NCI-H187 (cell line): Measurements from ENCODE around the gene WHAMM.
"Not testable (repeated sequence)": the region's sequence is repeated elsewhere in the genome, so short reads cannot be mapped to it uniquely, and the experiment has no call there.

Experiments
- DNase-seq, 2 experiments: peaks; one replicate each; lab custom pipeline; 2025; lab: John Stamatoyannopoulos, UW

Gene WHAMM

GRCh38 chr15:82838096-82838735 is 28.8 kb downstream of the WHAMM start:
- no peak for DNase-seq

- DNase-seq: no peak
Measured at GRCh38 chr15:82839136-82839535, 29.7 kb downstream of the WHAMM start.

DNA sequence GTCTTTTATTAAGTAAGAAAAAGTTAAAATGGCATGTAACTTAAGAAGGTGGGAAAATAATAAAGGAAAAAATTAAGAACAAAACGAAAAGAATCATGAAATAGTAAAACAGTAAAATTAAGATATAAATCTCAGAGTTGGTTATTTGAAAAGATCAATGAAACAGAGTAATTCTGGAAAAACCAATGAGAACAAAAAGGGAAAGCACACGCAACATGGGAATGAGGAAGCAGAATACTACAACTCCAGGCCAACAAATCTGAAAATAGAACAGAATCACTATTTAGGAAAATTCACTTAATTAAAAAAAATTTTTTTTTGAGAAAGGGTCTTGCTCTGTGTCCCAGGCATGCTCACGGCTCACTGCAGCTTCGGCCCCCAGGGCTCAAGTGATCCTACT is 30.7 kb downstream of the WHAMM start:
- DNase-seq: no peak

DNA sequence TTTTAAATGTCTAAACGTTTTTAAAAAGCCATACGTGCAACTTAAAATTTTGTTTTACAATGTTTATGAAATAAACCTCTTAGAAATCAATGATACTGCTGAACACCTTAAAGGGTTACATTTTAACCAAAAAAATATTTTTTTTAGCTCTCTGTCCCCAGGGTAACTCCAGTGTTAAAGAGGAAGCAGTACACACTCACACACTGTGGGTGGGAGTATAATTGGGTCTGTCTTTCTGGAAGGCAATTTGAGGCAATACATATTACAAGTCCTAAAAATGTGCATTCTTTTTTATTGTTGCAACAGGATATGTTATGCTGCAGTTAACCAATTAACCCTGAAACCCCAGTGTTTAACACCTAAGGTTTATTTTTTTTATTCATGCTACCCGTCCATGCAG is 34.1 kb downstream of the WHAMM start:
- no peak for DNase-seq

DNA sequence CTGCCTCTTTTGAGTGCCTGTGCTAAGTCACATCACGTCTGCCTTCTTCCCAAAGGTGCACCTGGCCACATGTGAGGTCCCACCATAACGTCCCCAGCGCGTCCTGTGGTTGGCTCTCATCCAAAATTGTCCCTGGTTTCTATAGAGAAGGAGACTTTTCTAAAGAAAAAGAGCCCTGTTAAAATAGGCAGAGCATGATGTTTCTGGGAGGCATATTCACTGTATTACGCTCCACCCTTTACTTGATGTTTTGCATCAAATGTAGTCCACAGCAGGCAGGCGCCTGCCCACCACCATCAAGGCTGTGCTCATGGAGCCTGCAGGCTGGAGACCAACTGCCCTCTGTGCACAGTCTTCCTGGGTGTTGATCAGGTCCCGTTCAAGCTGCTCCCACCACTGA is 36.3 kb downstream of the WHAMM start:
- DNase-seq: no peak

DNA sequence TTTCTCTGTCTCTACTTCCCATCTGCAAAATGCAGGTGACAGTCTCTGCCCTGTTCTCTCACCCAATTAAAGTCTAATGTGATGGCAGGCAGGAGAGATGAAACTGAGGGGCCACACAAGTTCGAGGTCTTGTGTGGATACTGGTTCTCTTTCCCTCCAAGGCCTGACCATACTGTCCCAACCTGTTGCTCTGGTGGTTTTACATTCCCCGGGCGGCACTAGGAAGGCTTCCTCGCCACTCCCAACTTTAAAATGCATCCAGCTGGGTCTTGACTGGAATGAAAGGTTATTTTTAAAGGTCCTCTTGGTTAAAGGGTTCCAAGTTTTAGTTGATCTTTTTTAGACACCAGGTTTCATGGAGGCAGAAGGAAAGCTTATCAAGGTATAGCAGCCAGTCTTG is 37.2 kb downstream of the WHAMM start:
- no peak for DNase-seq

DNA sequence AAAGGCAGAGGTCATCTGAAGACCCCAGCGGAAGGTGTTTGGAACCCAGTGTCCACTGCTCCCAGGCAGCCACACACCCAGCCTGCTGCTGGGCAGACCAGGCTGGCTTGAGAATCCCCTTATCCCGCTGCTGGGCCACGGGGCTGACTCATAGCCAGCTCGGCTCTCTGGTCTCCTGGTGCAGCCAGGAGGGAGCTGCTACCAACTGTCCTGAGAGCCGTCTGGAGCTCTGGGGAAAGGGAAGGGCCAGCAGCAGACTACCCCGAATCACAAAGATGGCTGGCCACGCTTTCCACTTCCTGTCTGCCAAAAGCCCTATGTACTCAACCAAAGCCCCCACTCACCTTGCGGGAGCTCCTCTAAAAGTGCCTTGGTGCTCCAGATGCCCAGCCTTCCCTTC is 38.3 kb downstream of the WHAMM start:
- no peak for DNase-seq

DNA sequence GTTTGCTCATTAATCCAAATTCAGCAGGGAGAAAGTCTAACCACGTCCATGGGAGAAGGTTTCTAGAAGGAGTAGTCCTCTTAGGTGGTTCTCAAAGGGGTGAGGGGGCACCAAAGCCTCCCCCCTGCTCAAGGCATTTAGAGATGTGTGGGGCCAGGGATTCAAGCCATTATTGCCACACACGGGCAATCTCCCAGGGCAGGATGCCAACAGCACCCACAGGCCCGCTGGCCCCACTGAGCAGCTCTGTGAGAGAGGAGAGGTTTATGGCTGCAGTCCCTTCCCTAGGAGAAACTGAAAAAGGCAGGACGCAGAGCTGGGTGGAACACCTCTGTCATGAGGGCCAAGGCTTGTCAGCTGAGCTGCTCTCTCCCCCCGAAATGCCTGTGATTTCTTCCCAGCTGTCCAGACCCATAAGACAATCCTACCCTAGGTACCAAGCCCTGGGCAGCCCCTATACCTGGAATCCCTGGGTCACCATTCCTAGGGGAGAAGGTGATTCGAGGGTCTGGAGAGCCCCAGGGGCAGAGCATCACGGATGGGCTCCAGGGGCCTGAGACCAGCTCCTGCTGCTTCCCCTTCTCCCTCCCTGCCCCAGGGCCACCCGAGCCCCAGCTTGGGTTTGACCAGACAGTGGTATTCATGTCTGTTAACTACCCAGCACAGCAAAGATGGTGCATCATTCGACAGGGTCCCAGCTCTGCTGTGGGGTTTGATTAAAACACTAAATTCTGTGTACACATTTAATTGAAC is 39.0 kb downstream of the WHAMM start:
- DNase-seq: no peak

GRCh38 chr15:82849556-82850512 is 40.4 kb downstream of the WHAMM start:
- DNase-seq: no peak

DNA sequence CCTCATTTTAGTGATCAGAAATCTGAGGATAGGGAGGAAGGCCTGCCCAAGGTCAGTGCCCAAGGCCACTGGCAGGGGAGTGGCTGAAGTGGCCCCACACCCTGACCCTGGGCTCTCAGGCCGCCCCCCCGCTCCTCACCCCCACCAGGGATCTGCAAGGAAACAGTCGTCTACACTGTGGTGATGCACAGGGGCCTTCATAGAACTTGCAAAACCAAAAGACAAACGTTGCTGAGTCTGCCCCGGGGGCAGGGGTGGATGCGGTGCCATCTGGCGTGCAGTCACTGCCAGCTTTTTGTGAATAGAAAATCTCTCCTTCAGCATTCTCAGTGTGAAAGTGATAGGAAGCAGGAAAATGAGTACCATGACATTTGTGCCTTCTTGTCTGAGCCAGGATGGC is 41.3 kb downstream of the WHAMM start:
- DNase-seq: no peak

- no peak for DNase-seq
Measured at GRCh38 chr15:82851306-82851850, 42.0 kb downstream of the WHAMM start.

- no peak for DNase-seq
Measured at GRCh38 chr15:82851981-82852511, 42.6 kb downstream of the WHAMM start.

GRCh38 chr15:82852941-82853561 is 43.6 kb downstream of the WHAMM start:
- DNase-seq: no peak

GRCh38 chr15:82854554-82854953 is 45.1 kb downstream of the WHAMM start:
- no peak for DNase-seq

DNA sequence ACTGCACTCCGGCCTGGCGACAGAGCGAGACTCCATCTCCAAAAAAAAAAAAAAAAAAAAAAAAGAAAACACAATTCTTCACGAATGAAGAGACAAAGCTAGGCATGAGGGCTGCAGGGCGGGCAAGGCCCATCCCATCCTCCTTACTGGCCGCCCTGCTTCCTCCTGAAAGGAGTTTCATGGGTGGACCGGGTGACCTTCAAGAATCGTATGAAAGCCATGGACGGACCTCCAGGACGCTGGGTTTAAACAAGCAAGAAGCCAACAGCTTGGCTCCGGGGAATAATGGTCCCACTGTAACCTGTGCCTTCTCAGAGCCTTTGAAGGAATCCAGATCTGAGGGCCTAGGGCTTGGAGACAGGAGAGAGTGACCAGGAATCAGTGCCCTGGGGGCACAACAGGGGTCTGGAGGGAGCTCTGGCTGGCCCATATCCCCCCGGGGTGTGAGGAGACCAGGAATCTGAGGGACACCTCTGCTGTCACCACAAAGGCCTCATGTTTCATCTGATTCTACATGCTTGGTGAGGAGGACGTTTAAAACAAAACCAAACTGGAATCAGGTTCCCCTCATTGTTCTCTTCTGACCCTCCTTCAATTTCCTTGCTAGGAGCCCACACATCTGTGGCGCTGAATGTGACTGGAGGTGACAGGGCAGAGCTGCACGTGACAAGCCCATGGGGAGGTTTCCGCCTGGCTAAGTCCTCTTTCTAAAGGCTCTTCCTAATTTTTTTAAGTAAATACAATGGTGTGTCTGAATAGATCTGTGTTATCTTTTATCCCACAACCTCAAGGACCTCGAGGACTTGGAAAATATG is 46.1 kb downstream of the WHAMM start:
- DNase-seq: no peak

GRCh38 chr15:82856397-82857170 is 47.2 kb downstream of the WHAMM start:
- no peak for DNase-seq

GRCh38 chr15:82858932-82859331 is 49.5 kb downstream of the WHAMM start:
- DNase-seq: no peak

DNA sequence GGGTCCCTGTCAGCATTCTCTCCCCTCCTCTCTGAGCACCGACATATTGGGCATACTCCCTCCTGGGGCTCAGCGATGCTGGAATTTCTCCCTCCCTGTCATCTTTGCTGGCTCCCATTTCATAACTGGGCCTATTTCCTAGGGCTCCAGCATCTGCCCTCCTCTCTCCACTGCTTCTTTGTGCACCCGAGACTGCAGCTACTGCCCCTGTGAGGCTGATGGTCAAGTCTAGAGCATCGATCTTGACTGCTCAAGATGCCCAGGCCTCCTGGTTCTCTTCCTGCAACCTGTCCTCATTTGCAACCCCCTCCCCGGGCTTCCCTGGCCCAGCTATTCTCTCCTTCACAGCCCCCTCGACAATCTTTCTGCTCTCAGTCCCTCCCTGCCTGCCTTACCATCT is 53.5 kb downstream of the WHAMM start:
- no peak for DNase-seq

- no peak for DNase-seq
Measured at GRCh38 chr15:82864967-82865366, 55.5 kb downstream of the WHAMM start.

DNA sequence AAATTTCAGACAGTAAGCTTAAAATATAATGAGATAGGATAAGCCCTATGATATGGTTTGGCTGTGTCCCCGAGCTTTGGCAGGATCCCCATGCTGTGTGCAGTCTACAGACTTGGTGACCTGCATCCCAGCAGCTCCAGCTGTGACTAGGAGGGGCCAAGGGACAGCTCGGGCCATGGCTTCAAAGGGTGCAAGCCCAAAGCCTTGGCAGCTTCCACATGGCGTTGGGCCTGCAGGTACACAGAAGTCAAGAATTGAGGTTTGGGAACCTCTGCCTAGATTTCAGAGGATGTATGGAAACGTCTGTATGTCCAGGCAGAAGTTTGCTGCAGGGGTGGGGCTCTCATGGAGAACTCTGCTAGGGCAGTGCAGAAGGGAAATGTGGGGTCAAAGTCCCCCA is 56.2 kb downstream of the WHAMM start:
- DNase-seq: not testable (repeated sequence)
